Cardiac muscle cell (in vitro differentiated cells and primary cell): ENCODE results near the gene HDAC4. TPM values are rescaled to one million over a fixed set of nuclear protein-coding genes. Genes with fewer than 3 reads are reported as not detected.

ENCODE experiments used
- DNase-seq, 2 donors: peaks; one replicate each; pipeline versions ENCODE4 v3.0.0 to v3.0.0-alpha.2; 2010 to 2017; ENCODE audit warnings: low read depth in 1 of 2, low spot score in 1 of 2
- H3K27ac ChIP-seq: fragments of 200-600 bp; sonication (generic); 2 replicates; pipeline ENCODE4 v1.5.1; 2016
- H3K27me3 ChIP-seq: fragments of 200-600 bp; sonication (generic); 2 replicates; pipeline ENCODE4 v1.6.0; 2016; ENCODE audit warnings: control low read depth
- H3K36me3 ChIP-seq: fragments of 200-600 bp; sonication (generic); 2 replicates; pipeline ENCODE4 v1.5.1; 2016; ENCODE audit warnings: control low read depth
- H3K4me1 ChIP-seq: fragments of 200-600 bp; sonication (generic); 2 replicates; pipeline ENCODE4 v1.8.1; 2017; ENCODE audit warnings: low read depth, mild to moderate bottlenecking, mixed run types
- H3K4me3 ChIP-seq: fragments of 200-600 bp; sonication (generic); 2 replicates; pipeline ENCODE4 v1.5.1; 2016; ENCODE audit warnings: mild to moderate bottlenecking
- H3K9me3 ChIP-seq: fragments of 200-600 bp; sonication (generic); 2 replicates; pipeline ENCODE4 v1.5.1; 2017; ENCODE audit warnings: low read depth, mild to moderate bottlenecking, control low read depth
- CTCF ChIP-seq: IDR thresholded peaks from 2 replicates; pipeline ENCODE4 v1.5.1; 2012; ENCODE audit warnings: low read depth, mild to moderate bottlenecking, low read length
- polyA plus RNA-seq: library from polyadenylated mRNA; unstranded; fragments of >200 nt; fragmentation: Nextera tagmentation; extraction: Ambion mirVana; gene quantifications from 2 replicates; pipeline ENCODE4 v1.2.1, GENCODE V29; 2016
- total RNA-seq: library from RNA; depleted of rRNA; stranded (reverse); fragments of >200 nt; gene quantifications from 2 replicates; pipeline ENCODE4 v1.2.3, GENCODE V29; 2016

HDAC4 gene
- total and polyA plus RNA-seq, 2 experiments from 2014 or later, result 7.0 to 41.6 TPM

GRCh38 chr2:239008677-239009588, 391.9 kb downstream of the HDAC4 start:
- Histone ChIP-seq H3K27ac (no peak overlapping the region), H3K36me3 (no peaks in the 10 kb centered on the region), H3K9me3 (no peaks in the 10 kb centered on the region), H3K4me1 (no peaks in the 10 kb centered on the region), H3K4me3 (no peak overlapping the region), H3K27me3 (no peaks in the 10 kb centered on the region)
- TF ChIP-seq CTCF, result no peak
- DNase-seq, result no peak

DNA sequence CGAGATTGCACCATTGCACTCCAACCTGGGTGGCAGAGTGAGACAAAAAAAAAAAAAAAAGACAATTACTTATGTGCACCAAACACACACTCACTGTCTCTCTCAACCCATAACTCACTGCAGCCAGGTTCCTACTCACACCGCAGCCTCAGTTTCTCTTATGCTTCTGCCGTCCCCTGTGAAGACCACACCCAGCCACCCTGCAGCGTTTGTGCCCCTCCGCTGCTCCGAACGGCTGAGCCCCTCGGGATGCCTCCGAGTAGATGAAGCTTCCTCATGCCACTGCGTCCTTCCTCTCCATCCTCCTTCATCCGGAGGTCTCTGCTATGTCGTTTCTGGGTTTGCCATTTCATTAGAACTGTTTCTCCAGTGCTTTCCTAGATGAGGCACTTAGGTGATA, 392.8 kb downstream of the HDAC4 start:
- H3K27ac ChIP-seq, result no peak overlapping the region
- H3K9me3 ChIP-seq, result no peaks in the 10 kb centered on the region
- H3K4me3 ChIP-seq, result no peak overlapping the region
- no peaks in the 10 kb centered on the region for H3K36me3 ChIP-seq
- H3K4me1 ChIP-seq, result no peaks in the 10 kb centered on the region
- TF ChIP-seq CTCF, result no peak
- no peaks in the 10 kb centered on the region for H3K27me3 ChIP-seq
- no peak for DNase-seq

- no peak for TF ChIP-seq CTCF
- Histone ChIP-seq H3K9me3 (no peaks in the 10 kb centered on the region), H3K27ac (no peak overlapping the region), H3K36me3 (no peaks in the 10 kb centered on the region), H3K4me3 (no peak overlapping the region), H3K27me3 (no peaks in the 10 kb centered on the region), H3K4me1 (no peaks in the 10 kb centered on the region)
- DNase-seq, result no peak
Measured at GRCh38 chr2:239006622-239007285, 394.1 kb downstream of the HDAC4 start.

- Histone ChIP-seq H3K27ac (no peak overlapping the region), H3K4me1 (no peaks in the 10 kb centered on the region), H3K36me3 (no peaks in the 10 kb centered on the region), H3K9me3 (no peaks in the 10 kb centered on the region), H3K4me3 (no peak overlapping the region), H3K27me3 (no peaks in the 10 kb centered on the region)
- no peak for TF ChIP-seq CTCF
- DNase-seq, result no peak
Measured at GRCh38 chr2:239005586-239005985, 395.2 kb downstream of the HDAC4 start.

DNA sequence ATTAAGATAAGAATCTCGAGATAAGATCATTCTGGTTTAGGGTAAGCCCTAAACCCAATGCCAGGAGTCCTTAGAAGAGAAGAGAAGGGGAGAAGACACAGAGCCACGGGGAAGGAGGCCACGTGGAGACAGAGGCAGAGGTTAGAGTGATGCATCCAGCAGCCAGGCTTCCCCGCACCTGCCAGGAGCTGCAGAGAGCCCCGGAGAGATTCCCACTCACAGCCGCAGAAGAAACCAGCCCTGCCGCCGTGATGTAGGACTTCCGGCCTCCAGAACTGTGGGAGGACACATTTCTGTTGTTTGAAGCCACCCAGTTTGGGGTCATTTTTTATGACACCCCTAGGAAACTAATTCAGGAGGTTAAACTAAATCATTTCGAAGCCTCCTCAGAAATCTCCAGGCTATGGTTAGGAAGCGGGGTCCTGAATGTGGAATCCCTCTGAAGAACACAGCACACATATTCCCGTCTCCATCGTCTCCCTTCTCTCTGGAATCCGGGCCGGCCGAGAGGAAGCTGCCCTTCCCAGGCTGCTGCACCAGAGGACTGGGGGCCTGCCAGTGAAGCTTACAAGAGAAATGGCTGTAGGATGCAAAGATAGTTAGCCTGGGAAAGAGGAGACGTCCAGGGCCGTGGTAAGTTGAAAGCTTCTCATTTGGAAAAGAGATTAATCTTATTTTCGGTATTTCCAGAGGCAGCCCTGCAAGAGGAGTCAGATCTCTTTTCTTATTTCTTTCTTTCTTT, 396.4 kb downstream of the HDAC4 start:
- H3K27ac ChIP-seq, result no peak overlapping the region
- TF ChIP-seq CTCF, result no peak
- H3K4me1 ChIP-seq, result no peaks in the 10 kb centered on the region
- H3K36me3 ChIP-seq, result no peaks in the 10 kb centered on the region
- H3K4me3 ChIP-seq, result no peak overlapping the region
- DNase-seq, result no peak
- no peaks in the 10 kb centered on the region for H3K27me3 ChIP-seq
- H3K9me3 ChIP-seq, result no peaks in the 10 kb centered on the region
